ENCODE measurements around the gene PPP1R1A.

Gene PPP1R1A

DNA sequence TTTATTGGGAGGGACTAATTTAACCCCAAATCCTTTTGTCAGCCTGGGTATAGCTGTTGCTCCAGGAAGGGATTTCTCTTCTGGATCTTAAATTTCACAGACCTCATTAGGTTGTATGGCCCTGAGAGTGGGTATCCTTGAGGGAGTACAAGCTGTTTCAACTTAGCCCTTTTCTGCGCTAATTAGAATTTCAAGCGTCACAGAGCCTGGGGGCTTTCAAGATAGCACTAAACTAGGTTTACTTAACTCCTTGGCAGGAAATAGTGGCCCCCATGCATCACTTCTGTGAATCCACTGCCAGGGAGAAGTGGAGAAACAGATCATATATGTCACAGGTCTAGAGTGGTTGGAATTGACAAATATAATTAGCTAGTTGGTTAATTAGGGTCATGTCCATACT, 44.9 kb downstream of the PPP1R1A start:
- DNase-seq (ENCODE audit: low read depth, low spot score) = no peak
- TF ChIP-seq CTCF (IDR thresholded peaks at IDR 0.05; ENCODE audit: insufficient read depth, low read length, missing control alignments) = no peak
- no peak overlapping the region for H3K4me3 ChIP-seq (ENCODE audit: low read depth, low read length)
- ChIA-PET POLR2A (no interaction called here), CTCF (no interaction called here)

GRCh38 chr12:54541751-54542290, 46.6 kb downstream of the PPP1R1A start:
- CTCF ChIA-PET = interaction anchor here (1.1 to 1.3 kb wide), 2 partner anchors 15 to 56 kb away, joined by 3 to 4 read pairs; no protein-coding TSS in a partner anchor
- POLR2A ChIA-PET = no interaction called here

DNA sequence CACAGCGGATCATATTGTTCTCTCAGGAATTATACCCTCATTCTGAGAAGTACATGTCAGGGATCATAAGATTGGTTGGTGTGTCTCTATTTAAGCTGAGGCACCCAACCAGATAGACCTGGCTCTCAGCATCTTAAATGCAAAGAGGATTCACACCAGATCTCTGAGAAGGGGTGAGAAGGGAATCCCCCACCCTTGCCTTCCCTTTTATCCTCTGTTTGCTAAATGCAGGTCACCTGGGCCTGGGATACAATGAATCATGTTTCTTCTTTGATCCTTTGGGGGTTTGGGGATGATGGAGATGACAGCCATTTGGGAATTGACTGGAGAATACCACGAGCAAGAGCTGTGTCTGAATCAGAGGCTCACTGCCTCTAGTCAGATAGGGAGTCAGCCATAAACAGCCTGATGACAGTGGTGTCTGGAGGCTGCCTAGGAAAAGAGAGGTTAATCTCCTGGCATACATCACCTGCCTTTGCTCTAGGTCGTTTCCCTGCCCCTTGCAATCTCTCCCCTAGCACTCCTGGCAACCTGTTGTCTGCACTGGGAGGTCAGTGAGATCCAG, 50.2 kb downstream of the PPP1R1A start:
- no peak overlapping the region for H3K4me3 ChIP-seq (ENCODE audit: low read depth, low read length)
- CTCF ChIA-PET = interaction anchor here (3.3 kb wide), 1 partner anchor 11 kb away, joined by 12 read pairs; no protein-coding TSS in a partner anchor
- POLR2A ChIA-PET = no interaction called here
- DNase-seq (ENCODE audit: low read depth, low spot score) = no peak
- no peak for TF ChIP-seq CTCF (IDR thresholded peaks at IDR 0.05; ENCODE audit: insufficient read depth, low read length, missing control alignments)

More at GRCh38 chr12:54541751-54542290, 46.6 kb downstream of the PPP1R1A start:
- no peak for TF ChIP-seq CTCF (IDR thresholded peaks at IDR 0.05; ENCODE audit: insufficient read depth, low read length, missing control alignments)
- H3K4me3 ChIP-seq (ENCODE audit: low read depth, low read length) = no peak overlapping the region
- DNase-seq (ENCODE audit: low read depth, low spot score) = no peak

GRCh38 chr12:54535474-54535873, 53.0 kb downstream of the PPP1R1A start:
- POLR2A ChIA-PET = no interaction called here
- CTCF ChIA-PET = interaction anchor here (1.3 kb wide), 1 partner anchor 45 kb away, joined by 3 read pairs; no protein-coding TSS in a partner anchor
- no peak for DNase-seq (ENCODE audit: low read depth, low spot score)
- H3K4me3 ChIP-seq (ENCODE audit: low read depth, low read length) = no peak overlapping the region
- TF ChIP-seq CTCF (IDR thresholded peaks at IDR 0.05; ENCODE audit: insufficient read depth, low read length, missing control alignments) = no peak

DNA sequence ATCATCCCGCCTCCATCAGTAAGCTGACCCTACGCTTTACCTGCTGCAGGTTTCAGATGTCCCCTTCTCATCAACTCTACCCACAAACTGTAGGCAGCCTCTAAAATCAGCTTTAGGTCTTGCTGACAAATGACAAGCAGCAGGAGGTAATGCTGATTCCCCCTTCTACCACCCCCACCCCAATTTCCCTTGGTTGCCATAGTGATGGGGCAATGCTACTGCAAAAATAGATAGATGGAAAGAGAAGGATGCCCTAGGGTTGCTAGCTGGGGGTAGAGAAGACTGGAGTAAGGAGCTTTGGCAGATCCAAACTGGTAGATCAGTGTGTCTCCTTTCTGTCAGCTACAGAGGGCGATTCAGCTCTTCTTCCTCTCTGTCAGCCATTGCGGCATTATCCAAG, 58.9 kb downstream of the PPP1R1A start:
- ChIA-PET CTCF (no interaction called here), POLR2A (no interaction called here)
- H3K4me3 ChIP-seq (ENCODE audit: low read depth, low read length) = no peak overlapping the region
- DNase-seq (ENCODE audit: low read depth, low spot score) = no peak
- no peak for TF ChIP-seq CTCF (IDR thresholded peaks at IDR 0.05; ENCODE audit: insufficient read depth, low read length, missing control alignments)
